Measurements from ENCODE around the gene SELENOO.

SELENOO gene

DNA sequence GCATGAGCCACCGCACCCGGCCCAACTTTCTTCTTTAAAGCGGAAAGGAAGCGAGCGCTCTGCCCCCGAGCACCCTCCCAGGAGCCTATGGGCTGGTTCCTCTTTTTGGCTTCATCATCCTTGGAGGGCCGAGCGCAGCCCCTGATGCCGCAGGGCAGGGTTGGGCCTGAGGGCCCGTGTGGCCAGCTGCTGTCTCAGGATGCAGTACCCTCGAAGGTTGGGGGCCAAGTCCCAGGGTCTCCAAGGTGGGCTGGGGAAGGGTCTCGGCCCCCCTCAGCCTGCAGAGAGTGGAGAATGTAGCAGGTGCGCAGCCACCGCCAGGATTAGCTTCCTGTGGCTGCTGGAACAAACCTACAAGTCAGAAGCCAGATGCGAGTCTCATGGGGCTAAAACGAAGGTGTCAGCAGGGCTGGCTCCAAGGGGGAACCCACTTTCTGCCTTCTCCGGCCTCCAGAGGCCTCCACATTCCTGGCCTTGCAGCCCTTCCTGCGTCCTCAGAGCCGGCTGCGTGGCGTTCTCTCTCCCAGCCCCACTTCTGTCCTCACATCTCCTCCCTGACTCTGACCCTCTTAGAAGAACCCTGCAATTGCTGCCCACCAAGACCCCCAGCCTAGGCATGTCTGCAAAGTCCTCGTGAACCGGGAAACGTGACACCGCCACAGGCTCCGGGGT, 27.4 kb upstream of the SELENOO start:
- DNase-seq: peak; percentile 81

DNA sequence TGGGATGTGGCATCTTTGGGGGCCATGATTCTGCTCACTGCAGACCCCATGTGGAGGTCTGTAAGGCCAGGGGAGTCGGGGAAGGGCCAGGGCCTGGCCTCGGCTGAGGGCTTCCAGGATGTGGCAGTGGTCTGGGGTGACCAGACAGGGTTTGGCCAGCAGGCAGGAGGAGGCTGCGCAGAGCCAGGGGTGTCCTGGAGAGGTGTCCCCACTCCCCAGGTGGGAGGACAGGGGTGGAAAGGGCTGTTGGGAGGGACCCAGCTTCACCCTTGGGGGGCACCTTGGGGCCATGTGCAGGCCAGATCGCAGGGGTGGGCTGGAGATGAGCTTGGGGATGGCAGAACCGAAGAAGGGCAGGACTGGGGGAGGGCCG, 26.8 kb upstream of the SELENOO start:
- no peak for DNase-seq

DNA sequence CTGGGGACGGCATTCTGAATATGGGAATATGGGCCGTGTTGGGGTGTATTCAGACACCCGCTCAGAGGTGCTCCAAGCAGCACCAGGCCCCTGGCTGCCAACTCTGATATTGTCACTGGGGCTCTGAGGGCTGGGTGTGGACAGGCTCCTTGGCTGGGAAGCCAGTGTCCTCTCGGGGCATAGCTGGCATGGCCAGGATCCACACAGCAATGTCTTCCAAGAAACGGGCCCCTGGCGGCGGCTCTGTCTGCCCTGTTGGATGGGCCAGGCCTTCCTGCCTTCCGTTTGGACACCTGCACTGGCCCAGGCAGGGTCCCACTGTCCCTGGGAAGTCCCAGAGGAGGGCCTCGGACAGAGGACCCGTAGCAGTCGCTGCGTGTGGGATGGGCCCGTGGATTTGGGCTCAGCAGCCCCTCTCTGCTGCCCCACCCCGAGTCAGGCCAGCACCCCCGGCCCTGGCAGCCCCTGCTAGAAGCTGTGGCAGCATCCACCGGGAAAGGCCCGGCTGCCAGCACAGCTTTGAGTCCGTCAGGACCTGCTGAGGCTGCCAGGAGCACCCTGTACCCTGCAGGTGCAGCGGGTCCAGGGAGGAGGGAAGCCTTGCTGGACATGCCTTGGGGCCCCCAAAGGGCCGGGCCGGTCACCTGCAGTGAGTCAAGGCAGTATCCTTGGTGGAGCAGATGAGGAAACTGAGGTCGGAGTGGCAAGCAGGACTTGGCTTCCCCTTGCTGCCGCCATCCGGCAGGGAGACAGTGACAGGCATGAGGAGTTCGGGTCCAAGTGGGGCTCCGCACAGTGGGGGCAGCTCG, 26.2 kb upstream of the SELENOO start:
- no peak for DNase-seq

DNA sequence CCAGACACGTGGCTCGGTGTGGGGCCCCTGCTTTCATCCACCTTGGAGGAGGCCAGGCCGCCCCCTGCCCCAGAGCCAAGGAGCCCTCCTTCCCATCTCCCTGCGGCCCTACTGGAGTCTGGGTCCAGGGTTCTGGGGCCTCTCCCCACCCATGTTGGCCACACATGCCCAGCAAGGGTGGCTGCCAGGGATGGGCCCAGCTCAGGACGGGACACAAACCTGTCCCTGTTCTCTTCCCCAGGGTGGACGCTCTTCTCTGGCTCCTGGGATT, 25.7 kb upstream of the SELENOO start:
- no peak for DNase-seq

DNA sequence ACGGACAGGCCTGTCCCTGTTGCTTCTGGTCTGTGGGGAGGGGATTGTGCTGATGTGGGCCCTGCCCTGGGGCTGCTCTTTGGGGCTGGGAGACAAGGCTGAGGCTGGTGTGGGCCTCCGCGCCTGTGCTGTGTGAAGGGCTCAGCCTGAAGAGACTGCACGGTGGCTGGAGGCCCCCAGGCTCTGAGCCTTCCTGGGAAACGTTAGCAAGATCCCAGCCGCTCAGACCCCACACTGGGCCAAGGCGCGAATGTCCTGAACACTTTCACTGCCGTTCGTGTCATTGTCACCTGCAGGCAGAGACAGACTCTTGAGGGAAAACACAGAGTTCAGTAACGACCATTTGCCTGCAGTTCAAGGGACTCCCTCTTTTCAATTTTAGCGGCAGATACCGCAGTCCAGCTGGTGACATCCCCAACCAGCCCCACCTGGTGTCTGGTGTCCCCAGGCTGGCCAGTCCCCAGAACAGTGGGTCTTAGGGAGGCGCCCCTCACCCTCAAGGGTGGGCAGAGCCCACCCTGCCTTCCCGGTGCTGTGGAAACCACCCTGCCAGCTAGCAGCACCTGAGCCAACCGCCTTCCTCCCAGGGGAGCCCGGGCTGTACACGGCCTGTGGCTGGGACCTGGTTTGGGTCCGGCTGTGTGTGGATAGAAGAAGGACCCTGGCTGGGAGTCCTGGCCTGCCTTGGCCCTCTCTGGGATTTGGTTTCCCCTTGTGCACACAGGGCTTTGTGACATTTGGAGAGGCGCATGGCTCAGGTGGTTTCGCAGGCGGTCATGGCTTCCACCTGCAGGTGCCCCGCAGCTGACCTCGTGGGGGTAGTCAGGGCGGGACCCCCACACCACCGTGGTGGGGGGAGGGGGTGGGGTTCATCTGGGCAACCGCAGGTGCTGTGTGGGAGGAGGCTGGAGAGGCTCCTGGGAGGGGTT, 24.6 kb upstream of the SELENOO start:
- DNase-seq: no peak

DNA sequence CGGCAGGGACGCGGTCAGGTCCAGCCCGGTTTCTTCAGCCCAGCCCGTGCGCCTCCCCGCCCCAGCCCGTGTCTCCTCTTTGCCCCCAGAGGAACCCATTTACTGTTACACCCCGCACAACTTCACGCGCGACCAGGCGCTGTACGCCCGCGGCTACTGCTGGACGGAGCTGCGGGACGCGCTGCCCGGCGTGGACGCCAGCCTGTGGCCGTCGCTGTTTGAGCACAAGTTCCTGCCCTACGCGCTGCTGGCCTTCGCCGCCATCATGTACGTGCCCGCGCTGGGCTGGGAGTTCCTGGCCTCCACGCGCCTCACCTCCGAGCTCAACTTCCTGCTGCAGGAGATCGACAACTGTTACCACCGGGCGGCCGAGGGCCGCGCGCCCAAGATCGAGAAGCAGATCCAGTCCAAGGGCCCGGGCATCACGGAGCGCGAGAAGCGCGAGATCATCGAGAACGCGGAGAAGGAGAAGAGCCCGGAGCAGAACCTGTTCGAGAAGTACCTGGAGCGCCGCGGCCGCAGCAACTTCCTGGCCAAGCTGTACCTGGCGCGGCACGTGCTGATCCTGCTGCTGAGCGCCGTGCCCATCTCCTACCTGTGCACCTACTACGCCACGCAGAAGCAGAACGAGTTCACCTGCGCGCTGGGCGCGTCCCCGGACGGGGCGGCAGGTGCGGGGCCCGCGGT, 23.8 kb upstream of the SELENOO start:
- DNase-seq: no peak

DNA sequence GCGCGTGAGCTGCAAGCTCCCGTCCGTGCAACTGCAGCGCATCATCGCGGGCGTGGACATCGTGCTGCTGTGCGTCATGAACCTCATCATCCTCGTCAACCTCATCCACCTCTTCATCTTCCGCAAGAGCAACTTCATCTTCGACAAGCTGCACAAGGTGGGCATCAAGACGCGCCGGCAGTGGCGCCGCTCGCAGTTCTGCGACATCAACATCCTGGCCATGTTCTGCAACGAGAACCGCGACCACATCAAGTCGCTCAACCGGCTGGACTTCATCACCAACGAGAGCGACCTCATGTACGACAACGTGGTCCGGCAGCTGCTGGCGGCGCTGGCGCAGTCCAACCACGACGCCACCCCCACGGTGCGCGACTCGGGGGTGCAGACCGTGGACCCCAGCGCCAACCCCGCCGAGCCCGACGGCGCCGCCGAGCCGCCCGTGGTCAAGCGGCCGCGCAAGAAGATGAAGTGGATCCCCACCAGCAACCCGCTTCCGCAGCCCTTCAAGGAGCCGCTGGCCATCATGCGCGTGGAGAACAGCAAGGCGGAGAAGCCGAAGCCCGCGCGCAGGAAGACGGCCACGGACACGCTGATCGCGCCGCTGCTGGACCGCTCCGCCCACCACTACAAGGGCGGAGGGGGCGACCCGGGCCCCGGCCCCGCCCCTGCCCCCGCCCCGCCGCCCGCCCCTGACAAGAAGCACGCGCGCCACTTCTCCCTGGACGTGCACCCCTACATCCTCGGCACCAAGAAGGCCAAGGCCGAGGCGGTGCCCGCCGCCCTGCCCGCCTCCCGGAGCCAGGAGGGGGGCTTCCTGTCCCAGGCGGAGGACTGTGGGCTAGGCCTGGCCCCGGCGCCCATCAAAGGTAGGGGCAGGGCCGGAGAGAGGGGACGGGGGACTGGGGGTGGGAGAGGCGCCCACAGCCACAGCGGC, 23.0 kb upstream of the SELENOO start:
- no peak for DNase-seq

- DNase-seq: no peak
Measured at GRCh38 chr22:50178471-50178864, 22.3 kb upstream of the SELENOO start.

DNA sequence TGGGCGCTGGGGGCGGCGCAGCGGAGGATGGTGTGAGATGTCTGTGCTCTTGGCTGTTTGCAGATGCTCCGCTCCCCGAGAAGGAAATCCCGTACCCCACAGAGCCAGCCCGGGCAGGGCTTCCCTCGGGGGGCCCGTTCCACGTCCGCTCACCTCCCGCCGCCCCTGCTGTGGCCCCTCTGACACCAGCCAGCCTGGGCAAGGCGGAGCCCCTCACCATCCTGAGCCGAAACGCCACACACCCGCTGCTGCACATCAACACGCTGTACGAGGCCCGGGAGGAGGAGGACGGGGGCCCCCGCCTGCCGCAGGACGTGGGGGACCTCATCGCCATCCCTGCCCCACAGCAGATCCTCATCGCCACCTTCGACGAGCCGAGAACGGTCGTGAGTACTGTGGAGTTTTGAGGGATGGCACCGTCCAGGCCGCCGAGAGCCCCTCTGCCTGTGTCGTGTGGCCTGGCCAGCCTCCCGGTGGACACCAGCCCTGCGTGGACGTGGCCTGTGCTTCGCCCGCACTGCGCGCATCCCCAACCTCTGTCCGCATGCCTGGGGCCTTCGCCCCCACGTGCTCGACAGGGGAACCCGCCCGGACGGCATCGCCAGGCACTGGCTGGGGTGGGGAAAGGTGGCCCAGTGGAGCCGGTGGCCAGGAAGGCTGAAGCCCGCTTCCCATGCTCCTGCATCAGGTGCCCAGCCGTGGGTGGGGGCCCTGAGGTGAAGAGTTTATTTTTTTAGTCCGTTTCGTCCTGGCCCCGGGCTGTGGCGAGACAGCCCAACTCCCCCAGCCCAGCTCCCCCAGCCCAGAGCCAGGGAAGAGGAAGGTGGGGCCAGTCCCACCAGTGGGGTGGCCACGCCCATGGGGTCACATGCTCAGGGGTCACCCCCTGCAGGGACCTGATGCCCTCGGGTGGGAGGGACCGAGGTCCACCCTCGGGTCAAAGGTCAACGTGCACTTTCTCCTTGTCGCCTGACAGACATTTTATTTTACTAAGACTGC, 21.6 kb upstream of the SELENOO start:
- no peak for DNase-seq

DNA sequence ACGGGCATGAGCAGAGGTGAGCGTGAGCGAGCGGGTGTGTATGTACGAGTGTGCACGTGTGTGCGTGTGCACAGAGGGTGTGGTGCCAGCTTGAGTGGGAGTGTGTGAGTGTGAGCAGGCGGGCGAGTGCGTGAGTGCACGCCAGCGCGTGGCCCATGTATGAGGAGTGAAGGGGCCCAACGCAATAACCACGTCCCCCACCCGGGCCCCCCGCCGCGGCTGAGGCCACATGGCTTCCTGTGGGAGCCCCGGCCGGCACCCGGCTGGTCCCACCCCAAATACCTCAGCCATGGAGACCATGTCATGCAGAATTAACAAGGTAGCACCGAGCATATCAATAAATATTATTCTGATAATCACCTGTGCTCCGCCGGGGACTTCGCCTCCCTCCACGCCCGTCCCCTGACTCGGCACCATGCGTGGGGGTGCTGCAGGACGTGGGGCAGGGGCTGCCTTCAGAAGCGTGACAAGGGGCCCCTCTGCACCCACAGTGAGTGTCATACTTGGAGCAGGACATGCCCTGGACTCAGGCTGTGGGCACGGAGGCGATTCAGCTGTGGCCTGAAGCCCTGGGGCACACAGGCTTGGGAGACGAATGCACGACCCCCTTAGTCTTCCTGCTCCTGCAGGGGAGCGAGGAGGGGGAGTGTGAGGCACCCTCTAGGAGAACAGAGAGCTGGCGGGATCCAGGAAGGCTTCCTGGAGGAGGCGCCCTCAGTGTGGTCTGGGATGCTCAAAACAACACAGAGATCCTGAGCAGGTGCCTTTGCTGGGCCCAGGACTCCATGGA, 20.7 kb upstream of the SELENOO start:
- no peak for DNase-seq

GRCh38 chr22:50180727-50181521, 19.9 kb upstream of the SELENOO start:
- no peak for DNase-seq

GRCh38 chr22:50182176-50183081, 18.4 kb upstream of the SELENOO start:
- no peak for DNase-seq

GRCh38 chr22:50183141-50183971, 17.5 kb upstream of the SELENOO start:
- DNase-seq: no peak

- peak; percentile 57 for DNase-seq
Measured at GRCh38 chr22:50184004-50184901, 16.6 kb upstream of the SELENOO start.

GRCh38 chr22:50184902-50185374, 15.9 kb upstream of the SELENOO start:
- no peak for DNase-seq

Data from suppressor macrophage treated with lipopolysaccharide for 4 hours (primary cell).